NB4 (cell line): Measurements from ENCODE around the gene PEX12.

Source experiments
- DNase-seq: peaks from one replicate; pipeline ENCODE4 v3.0.0; 2010; ENCODE audit warnings: low read depth
- H3K4me3 ChIP-seq: one replicate; pipeline ENCODE4 v1.5.1; 2011; ENCODE audit warnings: mild to moderate bottlenecking, low read depth, low read length, moderate library complexity
- CTCF ChIP-seq: IDR thresholded peaks from one replicate; pipeline ENCODE4 v1.5.1; 2012; ENCODE audit warnings: low read depth, low read length
- MYC ChIP-seq: IDR thresholded peaks from 2 replicates; pipeline ENCODE4 v1.6.1; 2011; ENCODE audit warnings: low read depth, low read length
- POLR2A ChIP-seq: IDR thresholded peaks from 2 replicates; pipeline ENCODE4 v1.6.1; 2011; ENCODE audit warnings: mild to moderate bottlenecking; ENCODE audit not compliant: insufficient read length; ENCODE audit errors: extremely low read depth
- TF ChIP-seq, protein P1 (sequence below): IDR thresholded peaks from 2 replicates; pipeline ENCODE4 v1.6.1; 2011; ENCODE audit warnings: low read depth, low read length

PEX12 gene

GRCh38 chr17:35559495-35560210 lies 18.7 kb downstream of the PEX12 start:
- H3K4me3 ChIP-seq: no peak overlapping the region
- DNase-seq: no peak
- TF ChIP-seq, protein P1, sequence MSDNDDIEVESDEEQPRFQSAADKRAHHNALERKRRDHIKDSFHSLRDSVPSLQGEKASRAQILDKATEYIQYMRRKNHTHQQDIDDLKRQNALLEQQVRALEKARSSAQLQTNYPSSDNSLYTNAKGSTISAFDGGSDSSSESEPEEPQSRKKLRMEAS: no peak
- no peak for TF ChIP-seq MYC
- no peak for TF ChIP-seq CTCF
- no peak for TF ChIP-seq POLR2A

- no peak for DNase-seq
- TF ChIP-seq MYC (no peak), CTCF (no peak), POLR2A (no peak)
- TF ChIP-seq, protein P1: no peak
- no peak overlapping the region for H3K4me3 ChIP-seq
Observed at GRCh38 chr17:35557353-35557752, 21.0 kb downstream of the PEX12 start.

- TF ChIP-seq, protein P1: no peak
- TF ChIP-seq CTCF (peak; percentile 40), MYC (no peak), POLR2A (no peak)
- H3K4me3 ChIP-seq: no peak overlapping the region
- no peak for DNase-seq
Observed at GRCh38 chr17:35555691-35556090, 22.7 kb downstream of the PEX12 start.

DNA sequence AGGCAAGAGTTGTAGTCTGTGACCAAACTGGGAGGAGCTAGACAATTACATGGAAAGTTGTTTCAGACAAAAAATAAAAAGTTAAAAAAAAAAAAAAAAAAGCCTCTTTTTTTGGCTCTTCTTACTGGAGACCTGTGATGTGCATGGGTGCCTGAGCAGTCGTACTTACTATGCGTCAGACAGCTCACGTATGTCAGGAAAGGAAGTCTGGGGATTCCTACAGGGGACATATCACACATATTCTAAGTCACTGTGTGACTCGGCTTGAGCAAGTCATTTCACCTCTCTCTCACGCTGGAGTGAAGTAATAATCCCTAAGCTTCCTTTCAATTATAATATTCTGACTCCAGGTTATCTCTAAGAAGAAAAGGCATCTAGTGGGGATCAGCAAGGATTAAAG lies 23.7 kb downstream of the PEX12 start:
- no peak overlapping the region for H3K4me3 ChIP-seq
- no peak for DNase-seq
- TF ChIP-seq MYC (no peak), POLR2A (no peak), CTCF (no peak)
- TF ChIP-seq, protein P1: no peak

DNA sequence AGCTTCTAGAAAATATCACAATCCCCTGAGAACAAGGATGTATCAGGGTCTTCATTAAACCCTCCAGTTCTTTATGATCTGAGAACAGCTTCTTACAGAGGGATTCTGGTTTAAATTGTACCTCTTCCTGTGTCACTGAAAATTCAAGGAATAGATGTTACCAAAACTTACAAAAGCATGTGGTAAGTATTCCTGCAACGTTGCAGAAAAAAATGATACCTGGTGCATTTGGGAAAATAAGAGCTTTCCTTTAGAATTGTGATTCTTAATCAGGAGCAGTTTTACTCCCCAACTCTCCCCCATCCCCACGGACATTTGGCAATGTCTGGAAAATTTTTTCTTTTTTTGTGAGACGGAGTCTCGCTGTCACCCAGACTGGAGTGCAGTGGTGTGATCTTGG lies 25.1 kb downstream of the PEX12 start:
- TF ChIP-seq POLR2A (no peak), CTCF (no peak), MYC (no peak)
- TF ChIP-seq, protein P1: no peak

DNA sequence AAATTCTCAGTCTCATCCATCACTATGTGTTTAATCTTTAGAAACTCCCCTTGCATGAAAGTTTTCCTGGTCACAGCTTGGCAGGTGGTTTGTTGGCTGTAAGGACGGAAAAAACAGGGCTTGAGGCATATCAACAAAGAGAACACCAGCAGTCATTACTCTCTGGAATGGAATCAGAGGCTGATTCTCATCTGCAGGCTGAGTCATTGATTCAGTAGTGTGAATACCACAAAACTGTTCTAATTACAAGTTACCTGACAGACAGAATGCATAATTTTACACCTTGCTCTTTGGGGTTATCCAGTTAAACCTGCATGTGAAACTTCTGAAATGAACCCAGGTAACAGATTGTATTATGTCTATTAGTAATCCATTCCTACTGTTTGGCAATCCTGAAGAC lies 29.4 kb downstream of the PEX12 start:
- H3K4me3 ChIP-seq: no peak overlapping the region
- TF ChIP-seq POLR2A (no peak), MYC (no peak), CTCF (no peak)
- TF ChIP-seq, protein P1: no peak
- no peak for DNase-seq

More for the DNA sequence above, 25.1 kb downstream of the PEX12 start:
- DNase-seq: no peak
- H3K4me3 ChIP-seq: no peak overlapping the region
